Measurements from ENCODE around the gene DOK5. TPM values are rescaled to one million over a fixed set of nuclear protein-coding genes. Genes with fewer than 3 reads are reported as not detected.
A peak's percentile ranks its signal among the peaks of the same experiment; 100 is the strongest.

DOK5 gene
- total RNA-seq, 1 donor from 2014 or later: 0.69 TPM

- DNase-seq (no peak), ATAC-seq (peak; percentile 77)
- Histone ChIP-seq H3K27ac (no peak overlapping the region), H3K4me1 (no peaks in the 10 kb centered on the region), H3K9me3 (no peaks in the 10 kb centered on the region), H3K27me3 (no peaks in the 10 kb centered on the region), H3K36me3 (no peaks in the 10 kb centered on the region), H3K4me3 (no peak overlapping the region)
- peak; percentile 67 for TF ChIP-seq CTCF (IDR thresholded peaks at IDR 0.05)
- intact Hi-C loops (cut with DNase I): no loop called here
Observed at GRCh38 chr20:54668271-54669039, 193.1 kb downstream of the DOK5 start.

GRCh38 chr20:54669040-54669363 is 193.6 kb downstream of the DOK5 start:
- ATAC-seq (no peak), DNase-seq (no peak)
- intact Hi-C loops (cut with DNase I): no loop called here
- no peak overlapping the region for H3K27ac ChIP-seq
- no peak overlapping the region for H3K4me3 ChIP-seq
- no peaks in the 10 kb centered on the region for H3K27me3 ChIP-seq
- no peaks in the 10 kb centered on the region for H3K4me1 ChIP-seq
- no peak for TF ChIP-seq CTCF (IDR thresholded peaks at IDR 0.05)
- no peaks in the 10 kb centered on the region for H3K9me3 ChIP-seq
- H3K36me3 ChIP-seq: no peaks in the 10 kb centered on the region

GRCh38 chr20:54678253-54678652 is 202.9 kb downstream of the DOK5 start:
- ATAC-seq (no peak), DNase-seq (no peak)
- Histone ChIP-seq H3K36me3 (no peaks in the 10 kb centered on the region), H3K27me3 (peaks cover 5% of the 10 kb centered on the region), H3K4me1 (peaks cover 4% of the 10 kb centered on the region), H3K4me3 (no peak overlapping the region), H3K27ac (no peak overlapping the region), H3K9me3 (no peaks in the 10 kb centered on the region)
- no peak for TF ChIP-seq CTCF (IDR thresholded peaks at IDR 0.05)
- intact Hi-C loops (cut with DNase I): no loop called here

GRCh38 chr20:54680439-54680838 is 205.0 kb downstream of the DOK5 start:
- Histone ChIP-seq H3K27ac (no peak overlapping the region), H3K4me1 (peaks cover 4% of the 10 kb centered on the region), H3K9me3 (no peaks in the 10 kb centered on the region), H3K27me3 (peaks cover 5% of the 10 kb centered on the region), H3K4me3 (no peak overlapping the region), H3K36me3 (no peaks in the 10 kb centered on the region)
- DNase-seq (no peak), ATAC-seq (no peak)
- intact Hi-C loops (cut with DNase I): no loop called here
- no peak for TF ChIP-seq CTCF (IDR thresholded peaks at IDR 0.05)

GRCh38 chr20:54680872-54681619 is 205.7 kb downstream of the DOK5 start:
- Histone ChIP-seq H3K9me3 (no peaks in the 10 kb centered on the region), H3K4me3 (no peak overlapping the region), H3K27ac (no peak overlapping the region), H3K36me3 (no peaks in the 10 kb centered on the region), H3K27me3 (peaks cover 5% of the 10 kb centered on the region), H3K4me1 (peaks cover 4% of the 10 kb centered on the region)
- TF ChIP-seq CTCF (IDR thresholded peaks at IDR 0.05): peak; percentile 67
- intact Hi-C loops (cut with DNase I): no loop called here
- no peak for DNase-seq
- no peak for ATAC-seq

Measured in upper lobe of right lung (tissue), 1 donor.